Measurements from ENCODE around the gene PRKG1. TPM values are rescaled to one million over a fixed set of nuclear protein-coding genes. Genes with fewer than 3 reads are reported as not detected.

The PRKG1 gene
- total and polyA plus RNA-seq, 2 of the 4 experiments (the other 2 are of a cell fraction), result 3.5 to 18.3 TPM

DNA sequence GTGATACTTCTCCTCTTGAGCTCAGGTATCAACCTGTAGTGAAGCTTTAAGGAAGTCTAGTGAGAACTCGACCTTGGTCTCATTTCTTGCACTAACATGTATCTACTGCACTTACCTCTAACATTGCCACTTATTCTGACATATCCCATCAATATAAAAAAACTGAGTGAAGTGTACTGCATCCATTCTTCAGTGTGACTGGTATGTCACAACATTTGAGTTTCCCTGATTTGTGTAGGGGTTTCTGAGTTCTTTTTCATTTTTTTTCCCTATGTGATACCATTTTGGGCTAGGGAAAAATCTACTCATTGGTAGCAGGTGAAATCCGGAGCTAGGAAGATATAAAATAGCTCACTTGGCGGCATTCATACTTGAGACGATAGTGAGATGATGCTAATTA is 274.3 kb downstream of the PRKG1 start:
- no peak overlapping the region for H2BK20ac ChIP-seq (ENCODE audit: low read depth, low read length)
- dilution Hi-C loops (cut with HindIII; ENCODE audit: low sequenced_read_pairs, unreplicated experiment) (no loop called here), intact Hi-C loops (cut with micrococcal nuclease) (no loop called here), in situ Hi-C loops (cut with MboI; ENCODE audit: low sequenced_read_pairs) (no loop called here)
- H3K9ac ChIP-seq (ENCODE audit: low read depth, low read length), result no peak overlapping the region
- no peak overlapping the region for H2AK9ac ChIP-seq (replicated peaks; ENCODE audit: low read depth, low read length, poor library complexity)
- H3K18ac ChIP-seq (ENCODE audit: low read depth, low read length), result no peak overlapping the region
- no peak overlapping the region for H3K4me2 ChIP-seq (ENCODE audit: low read depth, low read length)
- no peak overlapping the region for H2AK5ac ChIP-seq (ENCODE audit: low read depth, low read length)
- no peak overlapping the region for H4K91ac ChIP-seq (ENCODE audit: insufficient read depth, low read depth, low read length)
- H2BK120ac ChIP-seq (ENCODE audit: low read depth, low read length), result no peak overlapping the region
- DNase-seq (no peak), ATAC-seq (ENCODE audit: low read depth) (no peak)
- H3K36me3 ChIP-seq (ENCODE audit: control insufficient read depth, insufficient read depth, low read length), result no peaks in the 10 kb centered on the region
- TF ChIP-seq CHD1 (IDR thresholded peaks at IDR 0.05; ENCODE audit: low read depth, low read length) (no peak), SMC3 (IDR thresholded peaks at IDR 0.05; ENCODE audit: low read depth, low read length) (no peak), NFE2L2 (IDR thresholded peaks at IDR 0.05; ENCODE audit: low read depth, low read length) (no peak), ELK1 (IDR thresholded peaks at IDR 0.05; ENCODE audit: borderline replicate concordance, low read depth, low read length) (no peak), CEBPB (IDR thresholded peaks at IDR 0.05; ENCODE audit: low read depth, low read length) (no peak)
- H3K27ac ChIP-seq (ENCODE audit: insufficient read depth, low read length), result no peak overlapping the region
- no peaks in the 10 kb centered on the region for H3K4me1 ChIP-seq (ENCODE audit: control insufficient read depth, insufficient read depth, low read length)
- H3K56ac ChIP-seq (ENCODE audit: extremely low read depth, insufficient read depth, low read length), result no peak overlapping the region
- H3K4ac ChIP-seq (ENCODE audit: low read depth, low read length), result no peak overlapping the region
- no peak overlapping the region for H4K8ac ChIP-seq (ENCODE audit: low read depth in 2 of 2, low read length in 2 of 2)
- no peak overlapping the region for H3K14ac ChIP-seq (replicated peaks; ENCODE audit: low read depth, low read length)
- H3K9me3 ChIP-seq (ENCODE audit: control insufficient read depth, insufficient read depth, low read length), result no peaks in the 10 kb centered on the region
- H3K79me1 ChIP-seq (ENCODE audit: low read depth in 1 of 2, low read length in 2 of 2), result peaks cover 6 to 8% of the 10 kb centered on the region in 2 experiments; a peak in 3 of 4 replicates
- no peaks in the 10 kb centered on the region for H3K27me3 ChIP-seq (ENCODE audit: control insufficient read depth, insufficient read depth, low read length)
- H3K9me1 ChIP-seq (ENCODE audit: insufficient read depth, low read length), result no peaks in the 10 kb centered on the region
- no TSS peak for BruUV-seq (replicated peaks)
- ChIA-PET CTCF (no interaction called here), POLR2A (ENCODE audit: unreplicated experiment) (no interaction called here)
- H2BK5ac ChIP-seq (ENCODE audit: low read depth, low read length, poor library complexity, severe bottlenecking), result no peak overlapping the region
- no peak overlapping the region for H2AFZ ChIP-seq (replicated peaks; ENCODE audit: low read length, poor library complexity)
- H3K23ac ChIP-seq (ENCODE audit: low read depth, low read length), result no peak overlapping the region
- no peaks in the 10 kb centered on the region for H4K20me1 ChIP-seq (ENCODE audit: insufficient read depth, low read length)
- H3K4me3 ChIP-seq (ENCODE audit: insufficient read depth, low read depth, low read length), result no peak overlapping the region
- WGBS, 2 experiments (ENCODE audit: extremely low coverage in 2 of 2, insufficient read length in 1 of 2), result no CpG with 5 or more reads among the region's 4 CpGs
- H4K5ac ChIP-seq (ENCODE audit: low read depth, low read length), result no peak overlapping the region
- H2BK15ac ChIP-seq (ENCODE audit: low read depth, low read length), result no peak overlapping the region
